ENCODE measurements around the gene CST9L.
A peak's percentile ranks its signal among the peaks of the same experiment; 100 is the strongest.

CST9L gene

GRCh38 chr20:23542801-23543200, 25.5 kb downstream of the CST9L start:
- DNase-seq = no peak

GRCh38 chr20:23541776-23542175, 26.5 kb downstream of the CST9L start:
- DNase-seq = no peak

DNA sequence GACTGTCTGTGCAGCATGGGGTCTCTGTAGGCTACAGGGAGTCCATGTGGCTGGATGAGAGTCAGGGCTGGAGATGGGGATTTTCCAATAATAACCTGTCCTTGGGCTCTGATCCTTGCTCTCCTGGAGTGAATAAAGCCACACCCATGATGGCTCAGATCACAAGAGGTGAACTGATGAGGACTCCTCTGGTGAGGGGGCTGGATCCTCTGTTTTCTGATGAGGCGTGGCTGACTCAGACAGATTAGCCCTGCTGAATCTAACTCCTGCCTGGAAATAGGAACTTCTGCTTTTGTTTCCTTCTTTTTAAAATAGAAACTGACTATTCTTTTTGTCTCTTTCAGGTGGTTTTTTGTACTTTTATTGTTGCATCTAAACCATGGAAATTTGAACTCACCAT, 27.0 kb downstream of the CST9L start:
- no peak for DNase-seq

DNA sequence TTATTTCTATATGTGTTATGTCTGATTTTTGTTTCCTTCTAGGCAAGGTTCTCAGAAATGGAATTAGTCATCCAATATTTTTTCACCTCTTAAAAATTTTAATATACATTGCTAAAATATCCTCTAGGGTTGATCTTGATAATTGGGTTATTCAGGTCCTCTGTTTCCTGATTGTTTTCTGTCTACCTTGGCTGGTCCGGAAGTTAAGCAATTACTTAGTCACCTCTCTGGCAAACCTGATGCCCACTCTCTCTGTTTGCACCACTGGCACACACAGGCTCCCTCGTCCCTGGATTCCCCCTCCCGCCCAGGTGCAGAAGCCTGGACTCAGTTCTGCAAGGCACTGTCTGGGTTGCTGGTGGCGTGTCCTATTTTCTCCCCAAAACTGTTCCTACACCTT, 27.7 kb downstream of the CST9L start:
- no peak for DNase-seq

- DNase-seq = no peak
Measured at GRCh38 chr20:23537030-23537429, 31.3 kb downstream of the CST9L start.

DNA sequence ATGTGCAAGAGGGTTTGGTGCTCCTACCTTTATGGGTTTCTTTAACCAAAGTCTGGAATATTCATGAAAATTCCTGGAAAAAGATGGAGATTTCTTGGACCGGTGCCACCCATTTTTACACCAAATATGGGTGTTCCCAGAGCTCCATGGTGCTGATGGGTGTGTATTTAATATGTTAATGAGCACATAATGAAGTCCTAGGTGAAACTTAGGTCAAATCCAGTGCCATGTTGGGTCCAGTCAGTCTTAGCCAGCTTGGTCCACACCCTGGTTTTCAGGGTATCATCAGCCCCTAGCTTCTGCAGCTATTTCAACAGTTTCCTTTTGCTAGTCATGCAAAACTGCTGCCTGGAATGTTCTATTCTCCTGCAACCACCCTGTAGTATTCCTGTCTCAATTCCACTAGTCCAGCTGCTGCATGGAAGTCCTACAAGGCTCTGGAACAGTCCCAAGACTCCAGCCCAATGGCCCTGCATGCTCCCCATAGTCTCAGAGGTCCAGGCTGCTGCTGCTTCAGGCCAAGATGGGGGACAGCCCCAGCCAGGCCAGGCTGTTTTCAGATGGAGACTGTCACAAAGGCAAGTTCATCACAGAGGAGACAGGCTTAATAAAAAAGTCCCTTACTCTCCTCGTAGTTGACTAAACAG, 31.8 kb downstream of the CST9L start:
- no peak for DNase-seq

GRCh38 chr20:23534801-23535593, 33.3 kb downstream of the CST9L start:
- no peak for DNase-seq

DNA sequence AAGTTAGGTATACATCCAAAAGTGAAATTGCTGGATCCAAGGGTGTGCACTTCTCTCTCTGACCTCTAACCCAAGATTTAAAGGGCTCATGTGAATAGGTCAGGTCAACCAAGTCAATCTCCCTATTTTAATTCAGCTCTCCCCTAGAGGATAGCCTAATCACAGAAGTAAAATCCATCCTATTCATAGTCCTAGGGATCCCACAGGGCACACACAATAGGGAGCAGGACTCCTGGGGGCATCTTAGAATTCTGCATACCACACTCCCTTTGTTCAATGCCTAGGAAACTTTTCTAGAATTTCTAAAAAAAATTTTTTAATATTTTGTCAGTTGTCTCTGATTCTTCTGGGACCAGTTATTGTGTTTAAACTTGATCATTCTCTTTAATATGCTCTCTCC, 35.1 kb downstream of the CST9L start:
- no peak for DNase-seq

- DNase-seq = no peak
Measured at GRCh38 chr20:23532533-23532932, 35.8 kb downstream of the CST9L start.

DNA sequence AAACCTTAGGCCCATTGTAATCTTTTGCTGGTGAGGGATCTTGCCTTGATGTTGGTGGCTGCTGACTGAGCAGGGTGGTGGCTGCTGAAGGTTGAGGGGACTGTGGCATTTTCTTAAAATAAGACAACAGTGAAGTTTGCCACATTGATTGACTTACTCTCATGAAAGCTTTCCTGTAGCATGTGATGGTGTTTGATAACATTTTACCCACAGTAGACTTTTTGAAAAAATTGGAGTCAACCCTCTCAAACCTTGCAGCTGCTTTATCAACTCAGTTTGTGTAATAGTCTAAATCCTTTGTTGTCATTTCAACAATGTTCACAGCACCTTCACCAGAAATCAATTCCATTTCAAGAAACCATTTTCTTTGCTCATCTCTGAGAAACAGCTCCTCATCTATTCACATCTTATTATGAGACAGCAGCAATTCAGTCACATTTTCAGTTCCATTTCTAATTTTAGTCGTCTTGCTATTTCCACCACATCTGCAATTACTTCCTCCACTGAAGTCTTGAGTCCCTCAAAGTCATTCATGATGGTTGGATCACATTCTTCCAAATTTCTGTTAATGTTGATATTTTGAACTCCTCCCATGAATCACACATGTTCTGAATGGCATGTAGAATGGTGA, 37.2 kb downstream of the CST9L start:
- no peak for DNase-seq

GRCh38 chr20:23528867-23529431, 39.3 kb downstream of the CST9L start:
- no peak for DNase-seq

DNA sequence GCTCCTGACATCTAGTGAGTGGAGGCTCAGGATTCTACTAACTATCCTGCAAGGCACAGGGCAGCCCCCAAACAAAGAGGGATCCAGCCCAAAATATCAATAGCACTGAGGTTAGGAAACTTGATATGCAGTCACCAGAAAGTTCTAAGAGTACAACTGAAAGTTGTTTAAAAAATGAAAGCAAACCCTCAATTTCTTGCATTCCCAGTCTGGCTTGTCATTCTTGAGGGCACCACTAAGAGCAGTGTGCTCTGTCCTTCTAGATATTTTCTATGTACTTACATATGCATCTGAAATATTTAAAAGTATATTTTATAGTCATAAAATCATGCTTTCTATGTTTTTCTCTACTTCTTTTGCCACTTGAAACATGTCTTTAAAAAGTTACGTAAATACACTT, 41.4 kb downstream of the CST9L start:
- no peak for DNase-seq

GRCh38 chr20:23524146-23524545, 44.1 kb downstream of the CST9L start:
- DNase-seq = no peak

- DNase-seq = peak in 2 of 3 experiments; percentile 12 to 21
Measured at GRCh38 chr20:23520185-23520584, 48.1 kb downstream of the CST9L start.

GRCh38 chr20:23519556-23519955, 48.7 kb downstream of the CST9L start:
- no peak for DNase-seq

DNA sequence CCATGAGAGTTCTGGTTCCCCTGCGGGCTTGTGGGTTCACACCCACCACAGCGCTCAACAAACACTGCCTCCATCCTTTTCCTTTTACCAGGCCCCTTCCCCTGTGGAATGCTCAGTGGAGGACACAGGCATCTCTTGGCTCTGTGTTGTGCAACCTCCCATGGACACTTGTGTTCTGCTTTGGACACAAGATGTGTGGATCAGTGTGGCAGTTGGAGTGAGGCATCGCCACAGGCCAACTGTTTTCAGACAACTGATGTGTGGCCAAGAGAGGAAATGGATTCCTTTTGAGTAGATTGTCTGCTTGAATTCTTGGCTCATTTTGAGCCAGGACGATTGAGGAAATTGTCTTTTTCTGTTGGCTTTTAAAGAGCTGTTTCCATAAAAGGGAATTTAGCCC, 50.6 kb downstream of the CST9L start:
- no peak for DNase-seq

DNA sequence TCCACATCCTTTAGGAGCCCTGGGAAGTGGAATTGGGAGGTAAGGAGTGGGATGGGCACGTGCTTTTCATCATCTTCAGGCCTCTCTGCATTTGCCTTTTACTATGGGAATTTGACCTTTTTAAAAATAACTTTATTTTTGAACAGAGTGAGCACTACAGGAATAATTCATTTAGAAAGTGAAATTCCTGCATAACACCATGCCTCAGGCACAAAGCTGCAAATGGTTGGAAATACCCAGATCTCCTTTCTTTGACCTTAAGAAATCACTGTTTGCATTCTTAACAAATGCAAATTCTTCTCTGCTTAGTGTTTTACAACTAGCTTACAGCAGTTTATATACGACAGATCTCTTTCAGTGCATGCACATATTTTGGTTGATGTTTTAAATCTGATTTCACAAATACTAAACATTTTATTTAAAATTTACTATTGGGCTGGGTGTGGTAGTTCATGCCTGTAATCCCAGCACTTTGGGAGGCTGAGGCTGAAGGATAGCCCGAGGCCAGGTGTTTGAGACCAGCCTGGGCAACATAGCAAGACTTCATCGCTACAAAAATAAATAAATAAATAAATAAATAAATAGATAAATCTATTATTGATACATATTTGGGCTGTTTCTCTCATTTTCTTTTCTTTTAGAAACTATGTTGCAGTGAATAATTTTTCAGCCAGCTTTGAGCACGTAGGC, 52.9 kb downstream of the CST9L start:
- DNase-seq = no peak

- DNase-seq = no peak
Measured at GRCh38 chr20:23514848-23515247, 53.4 kb downstream of the CST9L start.
